ENCODE data around the gene HRH4.

HRH4 gene

DNA sequence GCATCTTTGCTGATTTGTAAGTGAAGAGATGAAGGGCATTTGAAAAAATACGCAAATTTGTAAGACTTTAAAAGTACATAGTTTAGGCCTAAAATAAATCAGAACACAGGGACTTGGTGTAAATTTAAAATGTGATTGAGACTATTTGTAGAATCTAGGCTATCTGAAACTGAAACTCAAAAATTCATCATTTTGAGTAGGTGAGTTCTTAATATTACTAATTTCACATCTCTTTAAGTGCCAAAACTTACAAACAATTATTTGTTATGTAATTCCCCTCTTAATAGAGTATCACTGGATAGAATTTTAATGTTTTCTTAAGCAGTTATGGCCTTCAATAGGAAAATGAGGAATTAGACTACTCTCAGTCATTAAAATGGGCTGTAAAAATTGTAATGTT lies 14.0 kb upstream of the HRH4 start:
- TF ChIP-seq, protein P1, sequence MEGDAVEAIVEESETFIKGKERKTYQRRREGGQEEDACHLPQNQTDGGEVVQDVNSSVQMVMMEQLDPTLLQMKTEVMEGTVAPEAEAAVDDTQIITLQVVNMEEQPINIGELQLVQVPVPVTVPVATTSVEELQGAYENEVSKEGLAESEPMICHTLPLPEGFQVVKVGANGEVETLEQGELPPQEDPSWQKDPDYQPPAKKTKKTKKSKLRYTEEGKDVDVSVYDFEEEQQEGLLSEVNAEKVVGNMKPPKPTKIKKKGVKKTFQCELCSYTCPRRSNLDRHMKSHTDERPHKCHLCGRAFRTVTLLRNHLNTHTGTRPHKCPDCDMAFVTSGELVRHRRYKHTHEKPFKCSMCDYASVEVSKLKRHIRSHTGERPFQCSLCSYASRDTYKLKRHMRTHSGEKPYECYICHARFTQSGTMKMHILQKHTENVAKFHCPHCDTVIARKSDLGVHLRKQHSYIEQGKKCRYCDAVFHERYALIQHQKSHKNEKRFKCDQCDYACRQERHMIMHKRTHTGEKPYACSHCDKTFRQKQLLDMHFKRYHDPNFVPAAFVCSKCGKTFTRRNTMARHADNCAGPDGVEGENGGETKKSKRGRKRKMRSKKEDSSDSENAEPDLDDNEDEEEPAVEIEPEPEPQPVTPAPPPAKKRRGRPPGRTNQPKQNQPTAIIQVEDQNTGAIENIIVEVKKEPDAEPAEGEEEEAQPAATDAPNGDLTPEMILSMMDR (IDR thresholded peaks at IDR 0.05) = no peak
- H3K27ac ChIP-seq = no peak overlapping the region

DNA sequence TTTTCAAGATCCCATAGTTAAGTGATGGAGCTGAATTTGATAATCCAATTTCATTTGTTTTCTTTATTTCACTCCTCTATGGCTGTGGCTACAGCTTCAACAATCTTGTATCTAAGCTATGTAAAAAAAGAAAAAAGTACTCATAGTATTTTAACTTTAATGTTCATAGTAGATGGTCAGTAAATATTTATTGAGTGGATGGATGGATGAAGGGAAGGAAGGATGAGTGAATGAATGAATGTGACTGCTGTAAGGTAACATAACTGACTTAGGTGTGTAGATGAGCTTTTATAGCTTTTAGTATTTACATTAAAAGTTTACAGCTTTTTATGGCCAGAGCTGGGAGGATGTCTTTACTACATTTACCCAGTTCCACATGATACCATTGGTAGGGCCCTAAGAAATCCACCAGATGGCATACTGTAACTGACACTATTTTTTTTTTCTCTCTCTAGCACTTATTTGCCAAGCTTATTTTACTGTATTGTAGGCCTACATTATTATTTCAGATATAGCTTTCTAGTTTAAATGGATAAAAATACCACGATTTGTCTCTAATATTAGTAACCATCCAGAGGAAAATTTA lies 13.4 kb upstream of the HRH4 start:
- no peak overlapping the region for H3K4me3 ChIP-seq
- DNase-seq (ENCODE audit: low spot score) = no peak
- TF ChIP-seq, protein P1 (IDR thresholded peaks at IDR 0.05) = no peak
- no peak overlapping the region for H3K27ac ChIP-seq

More for the DNA sequence above, 14.0 kb upstream of the HRH4 start:
- DNase-seq (ENCODE audit: low spot score) = no peak
- no peak overlapping the region for H3K4me3 ChIP-seq

DNA sequence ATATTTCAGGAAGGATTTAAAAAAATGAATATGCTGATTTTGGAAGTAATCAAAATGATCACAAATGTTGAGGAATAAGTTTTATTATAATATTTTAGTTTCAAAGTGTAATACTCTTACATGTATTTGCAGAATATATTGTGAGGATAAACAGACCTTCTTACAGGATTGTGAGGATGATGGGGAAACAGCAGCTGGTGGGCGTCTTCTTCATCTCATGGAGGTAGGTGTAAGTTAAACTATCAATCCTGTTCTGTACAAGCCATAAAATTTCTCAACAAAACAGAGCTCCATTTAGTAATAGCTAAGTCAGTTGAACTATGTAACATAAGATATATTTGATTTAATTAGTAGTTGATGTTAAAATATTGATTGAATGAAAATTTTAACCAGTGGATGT lies 12.5 kb upstream of the HRH4 start:
- Histone ChIP-seq H3K27ac (no peak overlapping the region), H3K4me3 (no peak overlapping the region)
- TF ChIP-seq, protein P1 (IDR thresholded peaks at IDR 0.05) = no peak
- no peak for DNase-seq (ENCODE audit: low spot score)

DNA sequence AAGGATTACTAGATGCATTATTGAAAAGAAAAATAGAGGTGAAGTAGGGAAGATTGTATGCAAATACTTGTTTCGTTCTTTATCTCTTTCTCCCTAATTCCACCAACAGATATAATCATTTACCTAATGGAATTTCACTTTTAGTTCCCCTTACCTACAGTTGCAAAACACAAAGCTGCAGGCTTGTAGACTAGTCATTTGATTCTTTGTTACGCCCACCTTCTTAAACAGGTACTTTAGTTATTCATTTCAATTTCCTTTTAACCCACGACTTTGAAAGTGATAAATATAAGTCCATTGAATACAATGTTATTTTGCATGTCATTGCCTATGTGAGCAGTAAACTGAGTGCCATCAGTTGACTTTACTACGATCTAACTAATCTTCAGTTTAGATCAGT lies 3.9 kb upstream of the HRH4 start:
- no peak for DNase-seq (ENCODE audit: low spot score)
- H3K27ac ChIP-seq = no peak overlapping the region
- TF ChIP-seq, protein P1 (IDR thresholded peaks at IDR 0.05) = no peak
- H3K4me3 ChIP-seq = no peak overlapping the region

DNA sequence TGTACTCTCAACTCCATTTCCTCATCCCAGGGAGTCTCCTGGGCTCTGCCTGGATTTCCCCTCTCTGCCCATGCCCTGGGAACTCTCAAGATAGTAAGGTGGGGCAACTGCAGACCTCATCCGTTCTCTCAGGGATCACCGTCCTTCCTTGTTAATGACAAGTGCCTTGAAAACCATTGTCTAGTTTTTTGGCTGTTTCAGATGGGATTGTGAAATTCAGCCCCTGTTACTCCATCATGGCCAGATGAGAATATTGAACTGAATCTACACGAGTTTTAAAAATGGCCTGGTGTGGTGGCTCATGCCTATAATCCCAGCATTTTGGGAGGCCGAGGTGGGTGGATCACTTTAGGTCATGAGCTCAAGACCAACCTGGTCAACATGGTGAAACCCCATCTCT lies 665 bp upstream of the HRH4 start:
- DNase-seq (ENCODE audit: low spot score) = no peak
- no peak overlapping the region for H3K27ac ChIP-seq
- TF ChIP-seq, protein P1 (IDR thresholded peaks at IDR 0.05) = no peak
- no peak overlapping the region for H3K4me3 ChIP-seq

DNA sequence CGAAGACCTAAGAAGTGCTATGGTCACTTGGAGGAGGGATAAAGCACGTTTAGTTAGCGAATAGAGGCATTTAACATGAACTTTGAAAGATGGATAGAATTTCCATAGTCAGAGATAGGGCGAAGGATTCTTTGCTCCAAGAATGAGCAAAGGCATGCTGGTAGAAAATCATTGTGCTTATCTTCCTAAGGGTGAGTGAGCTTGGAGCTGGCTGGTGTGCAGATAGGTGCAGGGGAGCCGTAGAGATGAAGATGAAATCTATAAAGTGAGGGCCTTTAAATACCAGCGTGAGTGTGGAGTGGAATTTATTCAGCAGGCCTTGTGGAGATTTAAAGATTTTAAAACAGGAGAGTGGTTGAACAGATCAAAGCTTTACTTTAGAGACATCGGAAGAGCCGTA lies 1.6 kb downstream of the HRH4 start:
- Histone ChIP-seq H3K4me3 (no peak overlapping the region), H3K27ac (no peak overlapping the region)
- DNase-seq (ENCODE audit: low spot score) = no peak
- TF ChIP-seq, protein P1 (IDR thresholded peaks at IDR 0.05) = no peak
